Measurements from ENCODE around the gene OR51I1. TPM values are rescaled to one million over a fixed set of nuclear protein-coding genes. Genes with fewer than 3 reads are reported as not detected.

Gene OR51I1
- total RNA-seq, 1 donor from 2014 or later, result not detected

Other genes with a start within 250 kb of the OR51I1 start
- gene OR51V1, start 240.8 kb downstream of the OR51I1 start, total RNA-seq, result not detected in 2 replicates
- not detected in 2 replicates for gene HBB, start 214.4 kb downstream of the OR51I1 start, total RNA-seq
- not detected in 2 replicates for gene HBD, start 207.0 kb downstream of the OR51I1 start, total RNA-seq
- not detected in 2 replicates for gene HBG1, start 191.7 kb downstream of the OR51I1 start, total RNA-seq
- not detected in 2 replicates for gene HBG2, start 186.7 kb downstream of the OR51I1 start, total RNA-seq
- not detected in 2 replicates for gene HBE1, start 171.6 kb downstream of the OR51I1 start, total RNA-seq
- gene OR51B4, start 139.6 kb downstream of the OR51I1 start, total RNA-seq, result not detected in 2 replicates
- gene OR51B2, start 117.2 kb downstream of the OR51I1 start, total RNA-seq, result not detected in 2 replicates
- not detected in 2 replicates for gene OR51B5, start 98.0 kb downstream of the OR51I1 start, total RNA-seq
- gene OR51B6, start 90.0 kb downstream of the OR51I1 start, total RNA-seq, result not detected in 2 replicates
- gene OR51M1, start 57.7 kb downstream of the OR51I1 start, total RNA-seq, result not detected in 2 replicates
- gene OR51Q1, start 19.4 kb downstream of the OR51I1 start, total RNA-seq, result not detected in 2 replicates
- not detected in 2 replicates for gene OR51I2, start 7.8 kb upstream of the OR51I1 start, total RNA-seq
- gene OR52D1, start 47.2 kb upstream of the OR51I1 start, total RNA-seq, result not detected in 2 replicates
- gene UBQLN3, start 68.4 kb upstream of the OR51I1 start, total RNA-seq, result 0.20 TPM in 1 of 2 replicates, not detected in the other
- 0.12 and 0.34 TPM in 2 replicates for gene UBQLNL, start 75.2 kb upstream of the OR51I1 start, total RNA-seq
- 0.20 TPM in 1 of 2 replicates, not detected in the other for gene OR52H1, start 107.0 kb upstream of the OR51I1 start, total RNA-seq
- not detected in 2 replicates for gene OR52B6, start 139.4 kb upstream of the OR51I1 start, total RNA-seq
- gene TRIM6, start 155.1 kb upstream of the OR51I1 start, total RNA-seq, result 0.07 and 0.10 TPM in 2 replicates
- 9.7 and 9.8 TPM in 2 replicates for gene TRIM34, start 183.5 kb upstream of the OR51I1 start, total RNA-seq
- 22.1 and 24.0 TPM in 2 replicates for gene TRIM5, start 243.6 kb upstream of the OR51I1 start, total RNA-seq
- gene TRIM22, start 248.3 kb upstream of the OR51I1 start, total RNA-seq, result 280 and 282 TPM in 2 replicates

Measured in T-helper 1 cell treated with Interleukin-12 subunit alpha and Interleukin-12 subunit beta and Interleukin-4 antibody, amounts not matched to agents 30 ng/mL and 1 ng/mL, for 36 hours (primary cell).